NCI-H2081 treated with DMSO at 0.1 percent for 48 hours (cell line): ENCODE results near the gene UBE2QL1.

Source experiments
- DNase-seq: peaks from one replicate; lab custom pipeline; 2025; lab: John Stamatoyannopoulos, UW

Gene UBE2QL1

DNA sequence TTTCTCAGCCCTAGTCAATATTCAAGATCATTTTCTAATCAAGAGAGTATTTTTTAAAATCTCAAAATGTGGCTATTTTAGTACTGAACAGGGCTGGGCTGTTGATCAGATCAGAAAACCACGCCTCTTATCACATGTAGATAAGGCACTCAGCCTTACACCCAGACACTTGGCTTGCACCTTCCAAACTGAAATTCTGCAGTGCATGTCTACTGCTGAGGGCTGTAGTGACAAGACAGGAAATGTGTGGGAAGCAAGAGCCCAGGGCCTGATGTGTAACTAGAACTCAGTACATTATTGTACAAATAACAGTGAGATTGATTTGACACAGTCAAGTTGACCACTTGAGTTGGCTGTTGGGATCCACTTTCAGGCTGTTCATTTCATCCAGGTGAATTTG, 48.6 kb downstream of the UBE2QL1 start:
- no peak for DNase-seq

- DNase-seq, result no peak
These were observed 50.3 kb downstream of the UBE2QL1 start for GRCh38 chr5:6498968-6499367.

DNA sequence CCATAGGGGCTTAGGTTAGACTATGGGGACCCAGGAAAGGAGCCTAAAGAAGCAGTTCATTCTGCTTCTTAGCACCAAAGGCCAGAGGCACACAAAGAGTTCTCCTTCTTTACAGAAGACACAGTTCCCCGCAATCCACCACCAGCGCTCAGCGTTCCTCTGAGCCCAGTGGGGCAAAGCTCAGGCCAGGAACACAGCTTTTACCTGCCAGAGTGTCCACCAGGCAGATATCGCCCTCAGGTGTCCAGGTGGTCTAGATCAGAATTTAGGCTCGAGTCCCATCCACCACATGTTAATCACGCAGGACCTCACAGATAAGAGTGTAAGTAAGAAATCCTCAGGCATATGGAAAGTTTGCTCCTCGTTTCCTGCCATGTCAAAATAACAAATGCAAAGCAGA, 53.0 kb downstream of the UBE2QL1 start:
- no peak for DNase-seq

DNA sequence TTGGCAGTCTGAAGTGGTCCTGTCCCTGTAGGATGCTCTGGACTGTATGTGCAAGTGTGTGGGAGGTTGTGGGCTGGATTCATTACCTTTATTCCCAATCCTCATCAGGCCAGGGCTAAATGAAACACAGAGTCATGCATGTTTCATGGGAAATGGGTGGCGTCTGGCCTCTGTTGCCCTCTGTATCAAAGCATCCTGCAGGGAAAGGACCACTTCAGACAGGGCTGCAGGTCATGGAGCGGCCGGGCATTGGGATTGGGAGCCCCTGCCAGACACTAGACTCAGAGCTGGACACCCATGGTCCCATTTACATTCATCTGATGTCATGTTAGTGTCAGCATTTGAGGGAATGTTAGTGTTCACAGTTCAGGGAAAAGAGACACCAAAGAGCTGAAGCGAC, 53.8 kb downstream of the UBE2QL1 start:
- DNase-seq, result no peak

DNA sequence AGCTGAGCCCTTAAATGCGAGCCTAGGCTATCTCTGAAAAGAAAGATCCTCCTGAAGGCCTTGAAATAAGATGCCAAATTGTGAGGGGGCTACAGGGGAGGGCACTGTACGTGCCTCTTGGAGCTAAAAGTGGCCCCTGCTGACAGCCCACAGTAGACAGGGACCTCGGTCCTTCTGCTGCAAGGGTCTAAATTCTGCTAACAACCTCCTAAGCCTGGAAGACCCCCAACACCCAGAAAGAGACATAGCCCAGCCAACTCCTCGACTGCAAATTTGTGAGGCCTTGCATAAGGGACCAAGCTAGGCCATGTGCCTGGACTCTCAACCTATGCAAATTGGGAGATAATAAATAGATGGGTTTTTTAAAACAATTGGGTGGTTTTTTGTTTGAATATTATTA, 54.7 kb downstream of the UBE2QL1 start:
- DNase-seq, result no peak

GRCh38 chr5:6504677-6505415, 56.2 kb downstream of the UBE2QL1 start:
- peak; percentile 97 for DNase-seq

- DNase-seq, result no peak
These were observed 56.7 kb downstream of the UBE2QL1 start for GRCh38 chr5:6505416-6505755.

DNA sequence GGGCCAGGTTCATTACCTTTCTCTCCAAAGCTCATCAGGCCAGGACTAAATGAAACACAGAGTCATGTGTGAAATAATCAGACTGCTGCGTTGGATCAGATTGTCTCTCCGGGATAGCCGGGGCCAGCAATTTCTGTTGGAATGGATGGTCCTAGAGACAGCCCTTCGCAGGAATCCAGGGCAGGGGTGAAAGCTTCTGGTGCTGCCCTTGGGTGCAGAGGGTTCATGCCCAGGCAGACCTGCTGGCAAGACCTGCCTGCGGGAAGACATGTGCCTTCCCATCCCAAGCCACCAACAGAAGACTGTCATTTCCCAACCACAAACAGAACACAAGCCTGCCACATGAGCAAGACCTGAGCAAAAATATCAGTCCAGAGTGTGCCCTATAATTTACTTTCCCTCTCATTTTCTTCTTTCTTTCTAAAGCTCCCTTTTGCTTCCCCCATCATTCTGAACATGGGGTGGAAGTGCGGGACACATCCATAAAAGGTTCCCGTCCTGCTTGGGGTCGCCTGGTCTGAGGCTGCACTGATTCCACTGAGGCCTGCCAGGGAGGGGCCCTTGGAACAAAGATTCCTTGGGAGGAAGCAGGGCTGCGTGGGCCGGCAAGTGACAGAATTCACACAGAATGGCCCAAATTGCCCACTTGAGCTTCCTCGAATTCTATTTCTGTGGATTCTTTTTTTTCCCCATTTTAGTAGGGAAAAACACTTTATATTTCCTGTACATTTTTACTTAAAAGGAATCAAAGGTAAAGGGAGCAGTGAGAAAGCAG, 57.3 kb downstream of the UBE2QL1 start:
- DNase-seq, result no peak

DNA sequence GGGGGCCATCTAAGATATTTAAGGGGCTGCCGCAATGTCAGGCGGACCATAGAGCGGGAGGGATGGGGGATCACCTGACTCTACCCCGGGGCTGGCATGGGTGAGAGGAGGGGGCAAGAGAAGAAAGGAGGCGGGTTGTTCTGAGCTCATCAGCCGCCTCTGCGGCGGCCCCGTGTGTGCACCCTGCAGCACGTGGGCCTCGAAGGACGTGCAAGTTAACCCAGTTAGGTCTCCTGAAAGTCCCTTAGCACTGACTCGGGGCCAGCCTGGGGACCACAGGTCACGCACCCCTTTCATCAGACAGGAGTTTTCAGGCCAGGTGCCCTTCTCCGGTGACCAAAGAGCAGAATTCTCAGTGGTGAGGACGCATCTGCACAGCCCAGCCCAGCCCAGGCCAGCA, 58.0 kb downstream of the UBE2QL1 start:
- DNase-seq, result no peak

GRCh38 chr5:6508931-6509330, 60.3 kb downstream of the UBE2QL1 start:
- no peak for DNase-seq

GRCh38 chr5:6510132-6510531, 61.5 kb downstream of the UBE2QL1 start:
- no peak for DNase-seq

- no peak for DNase-seq
These were observed 62.3 kb downstream of the UBE2QL1 start for GRCh38 chr5:6510973-6511372.

DNA sequence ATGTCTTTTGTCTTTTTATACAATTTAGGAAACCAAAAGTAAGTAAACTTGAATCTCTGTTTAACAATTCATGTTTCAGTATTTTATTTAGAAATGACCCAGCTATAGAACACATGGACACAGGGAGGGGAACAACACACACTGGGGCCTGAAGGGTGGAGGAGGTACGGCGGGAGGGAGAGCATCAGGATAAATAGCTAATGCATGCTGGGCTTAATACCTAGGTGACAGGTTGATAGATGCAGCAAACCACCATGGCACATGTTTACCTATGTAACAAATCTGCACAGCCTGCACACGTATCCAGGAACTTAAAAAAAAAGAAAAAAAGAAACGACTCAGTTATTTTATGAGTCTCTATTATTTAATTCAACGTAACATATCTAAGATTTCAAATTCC, 67.2 kb downstream of the UBE2QL1 start:
- peak; percentile 77 for DNase-seq

GRCh38 chr5:6516823-6517222, 68.2 kb downstream of the UBE2QL1 start:
- DNase-seq, result no peak

DNA sequence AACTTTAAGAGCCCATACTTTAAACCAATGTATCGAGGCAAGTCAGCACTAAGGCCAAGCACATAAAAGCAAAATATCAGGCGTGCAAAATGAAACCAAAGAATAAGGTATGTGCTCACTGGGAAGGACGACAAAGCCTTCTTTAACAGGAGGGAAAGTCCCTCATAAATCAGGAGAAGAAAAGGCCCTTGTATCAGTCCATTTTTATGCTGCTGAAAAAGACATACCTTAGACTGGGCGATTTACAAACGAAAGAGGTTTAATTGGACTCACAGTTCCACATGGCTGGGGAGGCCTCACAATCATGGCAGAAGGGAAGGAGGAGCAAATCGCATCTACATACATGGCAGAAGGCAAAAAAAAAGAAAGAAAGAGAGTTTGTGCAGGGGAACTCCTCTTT, 68.9 kb downstream of the UBE2QL1 start:
- no peak for DNase-seq

- no peak for DNase-seq
These were observed 69.8 kb downstream of the UBE2QL1 start for GRCh38 chr5:6518298-6519057.

DNA sequence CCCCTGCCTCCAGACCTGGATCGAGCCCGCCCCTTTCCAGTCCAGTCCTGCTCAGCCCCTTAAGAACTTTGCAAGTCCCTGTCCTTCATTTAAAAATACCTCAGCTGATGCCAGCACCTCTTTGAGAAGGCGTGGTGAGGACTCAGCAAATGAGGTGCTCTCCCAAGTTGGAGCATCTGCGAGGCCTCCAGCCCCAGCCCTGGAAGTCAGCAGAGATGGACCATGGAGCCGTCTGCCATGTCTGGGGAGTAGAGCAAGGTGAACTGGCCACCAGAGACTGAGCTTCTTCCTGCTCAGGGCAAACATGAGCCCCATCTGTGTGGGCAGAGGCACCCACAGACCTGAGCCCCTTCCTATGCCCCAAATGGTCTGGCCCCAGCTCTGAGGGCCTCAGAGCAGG, 71.5 kb downstream of the UBE2QL1 start:
- DNase-seq, result no peak

GRCh38 chr5:6522331-6522730, 73.7 kb downstream of the UBE2QL1 start:
- DNase-seq, result no peak

DNA sequence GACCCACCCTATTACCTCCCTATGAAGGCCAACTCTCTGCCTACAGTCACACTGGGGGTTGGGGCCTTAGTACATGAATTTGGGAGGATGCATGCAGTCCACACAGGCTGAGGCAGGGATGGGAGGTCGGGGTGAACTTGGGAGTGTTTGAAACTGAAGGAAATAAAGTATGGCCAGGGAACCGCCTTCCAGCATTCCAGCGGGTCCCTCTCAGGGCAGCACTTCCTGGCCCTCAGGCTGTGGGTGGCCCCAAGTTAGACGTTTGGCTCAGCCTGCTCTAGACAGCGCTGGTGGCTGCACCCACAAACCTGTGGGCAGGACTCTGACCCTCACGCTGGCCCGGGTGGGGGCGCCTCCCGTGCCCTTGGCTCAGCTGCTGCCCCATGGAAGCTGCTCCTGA, 74.3 kb downstream of the UBE2QL1 start:
- DNase-seq, result no peak

DNA sequence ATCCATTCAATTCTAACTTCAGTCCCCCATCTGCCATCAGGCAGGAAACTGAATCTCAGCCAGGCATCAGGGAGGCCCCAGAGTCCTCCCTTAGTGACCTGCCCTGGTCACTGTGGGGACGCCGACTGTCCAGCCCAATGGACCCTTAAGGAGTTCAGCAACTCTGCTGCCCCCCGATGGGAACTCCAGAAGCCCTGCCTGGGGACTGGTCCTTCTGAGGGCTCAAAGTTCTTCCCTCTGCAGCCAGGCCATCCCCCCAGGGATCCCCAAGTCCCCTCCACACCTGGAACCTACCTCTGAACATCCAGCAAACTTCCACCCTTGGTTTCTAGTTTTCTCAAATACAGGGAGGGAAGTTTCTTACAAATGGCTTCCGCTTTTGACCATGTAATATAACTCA, 76.8 kb downstream of the UBE2QL1 start:
- DNase-seq, result no peak

GRCh38 chr5:6525910-6526309, 77.3 kb downstream of the UBE2QL1 start:
- peak; percentile 40 for DNase-seq

GRCh38 chr5:6527749-6528455, 79.2 kb downstream of the UBE2QL1 start:
- DNase-seq, result no peak
